Mesothelial cell of epicardium (in vitro differentiated cells): ENCODE data around the gene PPL. TPM values are rescaled to one million over a fixed set of nuclear protein-coding genes. Genes with fewer than 3 reads are reported as not detected.

Experiments used
- DNase-seq, 2 experiments: peaks; one replicate each; pipeline ENCODE4 v3.0.0; 2021; ENCODE audit warnings: low spot score in 2 of 2; ENCODE audit not compliant: unreplicated experiment in 2 of 2
- H3K27ac Mint-ChIP-seq: 2 replicates; pipeline ENCODE4 v1.8.0; 2021; ENCODE audit warnings: mixed read lengths
- H3K27me3 Mint-ChIP-seq: 2 replicates; pipeline ENCODE4 v1.8.0; 2021; ENCODE audit warnings: low read depth, mixed read lengths
- H3K36me3 Mint-ChIP-seq: 2 replicates; pipeline ENCODE4 v1.8.0; 2021; ENCODE audit warnings: mixed read lengths
- H3K4me1 Mint-ChIP-seq: 2 replicates; pipeline ENCODE4 v1.8.0; 2021; ENCODE audit warnings: mixed read lengths
- H3K4me3 Mint-ChIP-seq: 2 replicates; pipeline ENCODE4 v1.8.0; 2021; ENCODE audit warnings: mild to moderate bottlenecking, moderate library complexity, mixed read lengths
- H3K9me3 Mint-ChIP-seq: 2 replicates; pipeline ENCODE4 v1.8.0; 2021; ENCODE audit warnings: mixed read lengths
- CTCF ChIP-seq: fragments of 200-600 bp; sonication (generic); IDR thresholded peaks from one replicate; pipeline ENCODE4 v1.5.0; 2021; ENCODE audit warnings: antibody characterized with exemption; ENCODE audit not compliant: unreplicated experiment
- total RNA-seq: library from RNA; stranded (reverse); gene quantifications from 3 replicates; pipeline ENCODE4 v1.2.1, GENCODE V29; 2021

PPL gene
- total RNA-seq, 1 donor from 2014 or later: 36.8 TPM

GRCh38 chr16:4860727-4861342, 76.1 kb downstream of the PPL start:
- H3K4me3 Mint-ChIP-seq: no peak overlapping the region
- no peak overlapping the region for H3K27ac Mint-ChIP-seq
- no peaks in the 10 kb centered on the region for H3K9me3 Mint-ChIP-seq
- H3K27me3 Mint-ChIP-seq: no peaks in the 10 kb centered on the region
- DNase-seq: no peak
- no peak for TF ChIP-seq CTCF
- H3K4me1 Mint-ChIP-seq: no peaks in the 10 kb centered on the region
- H3K36me3 Mint-ChIP-seq: peaks cover 32% of the 10 kb centered on the region

DNA sequence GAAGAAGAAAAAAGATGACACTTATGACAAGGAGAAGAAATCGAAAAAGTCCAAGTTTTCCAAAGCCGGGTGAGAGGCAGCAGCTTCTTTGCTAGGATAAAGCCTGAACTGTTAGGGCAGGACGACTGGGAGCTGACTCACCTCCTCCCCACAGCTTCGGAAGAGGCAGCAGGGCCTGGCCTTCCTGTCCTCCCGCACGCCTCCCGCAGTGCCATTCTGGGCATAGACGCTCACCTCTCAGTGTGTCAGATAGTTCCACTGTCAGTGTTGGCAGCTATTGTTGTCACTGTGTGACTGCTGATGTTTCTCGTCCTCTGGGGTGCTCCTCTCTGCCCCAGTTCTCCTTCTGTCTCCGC, 77.1 kb downstream of the PPL start:
- Mint-ChIP-seq H3K4me3 (no peak overlapping the region), H3K9me3 (no peaks in the 10 kb centered on the region), H3K27ac (no peak overlapping the region), H3K4me1 (no peaks in the 10 kb centered on the region), H3K36me3 (peaks cover 32% of the 10 kb centered on the region), H3K27me3 (no peaks in the 10 kb centered on the region)
- TF ChIP-seq CTCF: no peak
- DNase-seq: no peak

GRCh38 chr16:4859190-4859899, 77.6 kb downstream of the PPL start:
- Mint-ChIP-seq H3K4me1 (no peaks in the 10 kb centered on the region), H3K36me3 (peaks cover 32% of the 10 kb centered on the region), H3K27ac (no peak overlapping the region), H3K27me3 (no peaks in the 10 kb centered on the region), H3K9me3 (no peaks in the 10 kb centered on the region), H3K4me3 (no peak overlapping the region)
- DNase-seq: no peak
- no peak for TF ChIP-seq CTCF

GRCh38 chr16:4855804-4856203, 81.1 kb downstream of the PPL start:
- H3K27me3 Mint-ChIP-seq: no peaks in the 10 kb centered on the region
- H3K9me3 Mint-ChIP-seq: no peaks in the 10 kb centered on the region
- H3K4me1 Mint-ChIP-seq: no peaks in the 10 kb centered on the region
- H3K36me3 Mint-ChIP-seq: peaks cover 27% of the 10 kb centered on the region
- no peak for DNase-seq
- no peak overlapping the region for H3K27ac Mint-ChIP-seq
- no peak for TF ChIP-seq CTCF
- no peak overlapping the region for H3K4me3 Mint-ChIP-seq

- Mint-ChIP-seq H3K36me3 (peaks cover 25% of the 10 kb centered on the region), H3K9me3 (no peaks in the 10 kb centered on the region), H3K27ac (no peak overlapping the region), H3K4me3 (no peak overlapping the region), H3K4me1 (peaks cover 2% of the 10 kb centered on the region), H3K27me3 (no peaks in the 10 kb centered on the region)
- TF ChIP-seq CTCF: no peak
- DNase-seq: no peak
Measured at GRCh38 chr16:4855371-4855770, 81.6 kb downstream of the PPL start.
